ENCODE measurements around the gene OLFML2B.

The OLFML2B gene

GRCh38 chr1:161978011-161978790, 45.5 kb downstream of the OLFML2B start:
- DNase-seq: no peak

- no peak for DNase-seq
These were observed 49.5 kb downstream of the OLFML2B start for GRCh38 chr1:161973924-161974845.

GRCh38 chr1:161972828-161973227, 50.8 kb downstream of the OLFML2B start:
- no peak for DNase-seq

GRCh38 chr1:161970633-161971032, 53.0 kb downstream of the OLFML2B start:
- no peak for DNase-seq

- DNase-seq: no peak
These were observed 53.6 kb downstream of the OLFML2B start for GRCh38 chr1:161970036-161970435.

GRCh38 chr1:161966067-161966466, 57.6 kb downstream of the OLFML2B start:
- DNase-seq: no peak

GRCh38 chr1:161962091-161962887, 61.4 kb downstream of the OLFML2B start:
- DNase-seq: no peak

GRCh38 chr1:161958425-161958824, 65.2 kb downstream of the OLFML2B start:
- no peak for DNase-seq

- DNase-seq: no peak
These were observed 66.7 kb downstream of the OLFML2B start for GRCh38 chr1:161956930-161957329.

GRCh38 chr1:161956097-161956496, 67.6 kb downstream of the OLFML2B start:
- no peak for DNase-seq

- no peak for DNase-seq
These were observed 68.1 kb downstream of the OLFML2B start for GRCh38 chr1:161955606-161956005.

- DNase-seq: no peak
These were observed 69.2 kb downstream of the OLFML2B start for GRCh38 chr1:161954466-161954865.

GRCh38 chr1:161954050-161954449, 69.6 kb downstream of the OLFML2B start:
- no peak for DNase-seq

GRCh38 chr1:161953256-161953920, 70.3 kb downstream of the OLFML2B start:
- DNase-seq: no peak

- no peak for DNase-seq
These were observed 71.0 kb downstream of the OLFML2B start for GRCh38 chr1:161952607-161953172.

GRCh38 chr1:161951646-161952045, 72.0 kb downstream of the OLFML2B start:
- no peak for DNase-seq

GRCh38 chr1:161950377-161950776, 73.3 kb downstream of the OLFML2B start:
- DNase-seq: no peak

- DNase-seq: no peak
These were observed 74.1 kb downstream of the OLFML2B start for GRCh38 chr1:161949548-161949947.

GRCh38 chr1:161948435-161948834, 75.2 kb downstream of the OLFML2B start:
- DNase-seq: no peak

GRCh38 chr1:161946071-161946987, 77.3 kb downstream of the OLFML2B start:
- DNase-seq: no peak
